ENCODE data around the gene JAZF1. TPM values are rescaled to one million over a fixed set of nuclear protein-coding genes. Genes with fewer than 3 reads are reported as not detected.

The JAZF1 gene
- total RNA-seq, 1 donor from 2014 or later, result 3.9 TPM

DNA sequence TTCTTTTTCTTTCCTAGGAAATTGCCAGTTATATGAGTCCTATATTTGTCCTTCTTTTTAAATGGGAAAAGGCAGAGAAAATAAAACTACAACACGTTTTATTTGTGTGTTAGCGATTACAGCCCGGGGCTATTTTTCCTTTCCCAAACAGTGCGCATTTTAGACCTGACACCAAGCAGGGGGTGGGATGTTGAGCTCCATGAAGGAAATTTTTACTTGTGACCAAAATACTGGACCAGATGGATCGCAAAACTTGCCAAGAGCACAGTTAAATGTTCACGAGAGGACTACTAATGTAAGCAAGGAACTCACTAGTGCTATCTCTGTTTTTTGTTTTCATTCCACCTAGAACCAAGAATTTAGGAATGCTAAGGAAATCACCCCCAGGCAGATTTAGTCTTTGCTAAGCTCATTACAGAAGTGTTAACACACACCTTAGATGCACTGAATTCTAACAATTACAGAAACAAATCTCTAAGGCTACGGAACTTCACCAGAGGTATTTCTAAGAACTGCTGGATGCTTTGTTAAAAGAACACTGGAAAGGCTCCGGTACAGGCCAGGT, 114.8 kb downstream of the JAZF1 start:
- no peaks in the 10 kb centered on the region for H3K9me3 Mint-ChIP-seq
- peaks cover 17% of the 10 kb centered on the region for H3K27me3 Mint-ChIP-seq (ENCODE audit: low read depth)
- no peaks in the 10 kb centered on the region for H3K36me3 Mint-ChIP-seq (ENCODE audit: low read depth)
- intact Hi-C loops (cut with micrococcal nuclease), result no loop called here
- no peak overlapping the region for H3K4me3 Mint-ChIP-seq (ENCODE audit: low read depth)
- no peaks in the 10 kb centered on the region for H3K4me1 Mint-ChIP-seq (ENCODE audit: low read depth)
- no peak for DNase-seq (ENCODE audit: low spot score)
- H3K27ac Mint-ChIP-seq, result no peak overlapping the region

DNA sequence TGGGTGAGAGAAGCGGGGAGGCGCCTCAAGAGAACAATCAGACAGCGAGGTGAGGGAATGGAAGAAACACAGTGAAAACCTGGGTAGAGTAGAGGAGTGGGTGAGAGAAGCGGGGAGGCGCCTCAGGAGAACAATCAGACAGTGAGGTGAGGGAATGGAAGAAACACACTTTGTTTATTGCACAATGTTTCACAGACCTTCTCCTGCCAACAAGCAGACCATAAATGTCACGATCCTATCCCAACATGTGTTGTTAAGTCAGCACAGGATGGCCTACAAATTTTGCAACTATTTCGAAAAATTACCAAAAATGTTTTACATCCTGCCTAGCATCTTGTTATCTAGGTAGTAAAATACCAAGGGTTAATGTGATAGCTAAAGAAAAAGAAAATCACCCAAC, 115.3 kb downstream of the JAZF1 start:
- H3K36me3 Mint-ChIP-seq (ENCODE audit: low read depth), result no peaks in the 10 kb centered on the region
- H3K27me3 Mint-ChIP-seq (ENCODE audit: low read depth), result peaks cover 19% of the 10 kb centered on the region
- intact Hi-C loops (cut with micrococcal nuclease), result no loop called here
- H3K9me3 Mint-ChIP-seq, result no peaks in the 10 kb centered on the region
- no peak overlapping the region for H3K4me3 Mint-ChIP-seq (ENCODE audit: low read depth)
- no peak overlapping the region for H3K27ac Mint-ChIP-seq
- DNase-seq (ENCODE audit: low spot score), result no peak
- no peaks in the 10 kb centered on the region for H3K4me1 Mint-ChIP-seq (ENCODE audit: low read depth)

DNA sequence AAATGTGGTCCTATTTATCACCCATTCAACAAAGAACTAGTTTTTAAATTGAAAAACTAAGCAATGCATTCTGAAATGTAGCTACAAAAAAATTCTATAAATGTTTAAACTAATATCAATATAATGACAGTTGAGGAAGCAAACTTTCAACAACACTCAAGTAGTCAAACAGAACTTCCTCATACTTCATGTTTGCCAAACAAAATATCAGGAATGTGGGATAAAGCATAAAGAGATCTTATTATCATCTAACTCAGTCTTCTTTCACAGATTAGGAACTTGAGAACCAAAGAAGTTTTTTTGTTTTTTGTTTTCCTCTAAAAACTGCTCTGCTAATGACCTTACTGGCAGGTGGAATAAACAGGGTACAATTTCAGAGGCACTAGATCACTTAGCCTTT, 116.2 kb downstream of the JAZF1 start:
- Mint-ChIP-seq H3K27me3 (ENCODE audit: low read depth) (peaks cover 24% of the 10 kb centered on the region), H3K36me3 (ENCODE audit: low read depth) (no peaks in the 10 kb centered on the region), H3K9me3 (no peaks in the 10 kb centered on the region), H3K4me1 (ENCODE audit: low read depth) (no peaks in the 10 kb centered on the region), H3K27ac (no peak overlapping the region), H3K4me3 (ENCODE audit: low read depth) (no peak overlapping the region)
- intact Hi-C loops (cut with micrococcal nuclease), result no loop called here
- DNase-seq (ENCODE audit: low spot score), result no peak

DNA sequence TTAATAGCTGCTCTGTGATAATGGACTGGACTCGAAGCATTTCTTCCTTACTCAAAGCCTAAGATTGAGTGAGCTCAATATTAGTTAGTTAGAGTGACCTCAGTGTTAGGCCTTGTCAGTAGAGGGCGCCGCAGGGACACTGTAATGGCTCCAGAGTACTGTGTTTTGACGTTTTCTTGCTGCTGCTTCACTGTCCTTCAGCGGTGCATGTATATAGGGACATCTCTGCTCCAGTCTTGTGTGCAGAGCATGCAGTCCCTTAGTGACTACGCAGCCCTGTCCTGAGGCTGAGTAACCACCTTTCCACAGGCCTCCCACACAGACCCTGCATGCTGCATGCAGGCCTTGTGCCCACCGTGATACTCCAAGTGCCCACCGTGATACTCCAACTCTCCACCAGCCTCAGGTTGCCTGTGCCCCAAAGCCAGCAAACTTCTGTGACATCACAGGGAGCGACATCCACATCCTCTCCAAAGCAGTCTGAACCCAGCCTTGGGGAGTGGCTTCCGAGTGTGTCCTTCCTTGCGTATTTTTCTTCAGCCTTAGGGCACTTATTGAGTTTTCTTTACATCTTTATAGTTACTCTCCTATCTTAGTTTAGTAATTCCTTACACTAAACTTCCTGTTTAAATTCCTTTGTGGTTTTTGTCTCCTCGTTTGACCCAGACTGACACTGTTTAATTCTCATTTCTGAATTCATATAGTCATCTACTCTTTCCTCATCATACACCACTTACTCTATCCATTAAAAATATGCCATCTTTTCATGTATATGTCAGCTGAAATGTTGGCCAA, 118.2 kb downstream of the JAZF1 start:
- H3K36me3 Mint-ChIP-seq (ENCODE audit: low read depth), result no peaks in the 10 kb centered on the region
- H3K4me3 Mint-ChIP-seq (ENCODE audit: low read depth), result no peak overlapping the region
- peaks cover 34% of the 10 kb centered on the region for H3K27me3 Mint-ChIP-seq (ENCODE audit: low read depth)
- H3K4me1 Mint-ChIP-seq (ENCODE audit: low read depth), result no peaks in the 10 kb centered on the region
- DNase-seq (ENCODE audit: low spot score), result peak; percentile 22
- intact Hi-C loops (cut with micrococcal nuclease), result loop anchor here (2.0 kb wide), 1 partner anchor 16 kb away; no protein-coding TSS in a partner anchor
- H3K27ac Mint-ChIP-seq, result no peak overlapping the region
- H3K9me3 Mint-ChIP-seq, result no peaks in the 10 kb centered on the region

DNA sequence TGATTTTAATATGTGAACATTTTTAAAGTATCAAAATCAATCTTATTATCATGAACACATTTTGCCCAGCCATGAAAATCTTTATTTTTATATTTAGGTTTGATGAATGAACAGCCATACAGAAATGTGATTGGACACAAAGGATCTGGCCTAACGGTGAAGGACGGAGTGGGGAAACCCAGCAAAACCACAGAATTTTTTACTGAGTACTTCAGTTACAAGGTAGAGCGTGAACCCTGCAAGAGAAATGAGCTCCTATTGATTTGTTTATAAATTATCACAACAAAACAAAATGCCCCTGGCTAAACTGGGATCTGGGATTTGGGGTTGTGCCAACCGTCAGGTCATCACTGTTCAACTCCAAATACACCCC, 118.8 kb downstream of the JAZF1 start:
- no peaks in the 10 kb centered on the region for H3K36me3 Mint-ChIP-seq (ENCODE audit: low read depth)
- DNase-seq (ENCODE audit: low spot score), result no peak
- H3K4me3 Mint-ChIP-seq (ENCODE audit: low read depth), result no peak overlapping the region
- intact Hi-C loops (cut with micrococcal nuclease), result loop anchor here (2.0 kb wide), 1 partner anchor 17 kb away; no protein-coding TSS in a partner anchor
- H3K27ac Mint-ChIP-seq, result no peak overlapping the region
- H3K4me1 Mint-ChIP-seq (ENCODE audit: low read depth), result no peaks in the 10 kb centered on the region
- peaks cover 34% of the 10 kb centered on the region for H3K27me3 Mint-ChIP-seq (ENCODE audit: low read depth)
- H3K9me3 Mint-ChIP-seq, result no peaks in the 10 kb centered on the region

DNA sequence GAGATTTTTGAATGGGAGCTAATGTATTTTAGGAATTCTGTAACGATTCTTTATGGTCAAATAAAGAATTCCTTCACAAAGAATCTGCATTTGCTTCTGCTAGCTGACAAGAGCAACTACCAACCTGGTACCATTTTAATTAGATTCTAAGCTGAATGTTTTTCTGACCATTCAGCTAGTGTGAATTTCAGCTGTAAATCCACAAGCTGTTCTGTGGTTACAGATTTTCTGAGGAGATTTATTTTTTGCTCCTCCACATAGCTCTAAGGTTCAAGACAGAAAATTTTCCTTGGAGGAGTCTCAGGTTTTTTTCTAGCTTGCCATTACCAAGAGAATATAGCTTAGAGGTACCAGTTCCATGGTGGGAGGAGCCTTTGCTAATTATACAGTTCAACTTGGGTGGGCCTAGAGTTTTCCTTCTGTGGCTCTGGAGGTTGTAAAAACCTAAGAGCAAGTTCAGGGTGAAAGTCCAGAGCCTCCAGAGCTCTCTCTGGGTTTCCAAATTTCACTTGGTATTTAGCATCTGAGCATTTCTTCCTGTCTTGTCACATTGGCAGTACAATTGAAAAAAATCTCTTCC, 120.1 kb downstream of the JAZF1 start:
- H3K9me3 Mint-ChIP-seq, result no peaks in the 10 kb centered on the region
- intact Hi-C loops (cut with micrococcal nuclease), result no loop called here
- no peak overlapping the region for H3K4me3 Mint-ChIP-seq (ENCODE audit: low read depth)

DNA sequence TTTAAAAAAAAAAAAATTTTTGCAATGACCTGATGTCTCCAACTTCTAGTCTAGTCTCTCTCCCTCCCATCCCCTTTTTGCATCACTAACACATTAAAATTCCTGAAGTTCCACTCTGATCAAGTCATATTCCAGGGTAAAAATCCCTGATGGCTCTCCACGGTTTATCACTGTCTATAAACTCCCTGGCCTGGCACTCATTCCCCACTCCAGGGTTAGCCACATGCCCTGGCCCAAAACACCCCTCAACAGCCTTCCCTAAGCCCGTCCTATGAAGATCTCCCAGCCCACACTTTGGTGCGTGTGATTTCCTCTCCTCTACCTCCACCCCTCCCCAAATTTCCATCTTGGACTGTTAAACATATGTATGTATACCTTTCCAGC, 125.4 kb downstream of the JAZF1 start:
- H3K27me3 Mint-ChIP-seq (ENCODE audit: low read depth), result peaks cover 39% of the 10 kb centered on the region
- DNase-seq (ENCODE audit: low spot score), result no peak
- no peaks in the 10 kb centered on the region for H3K4me1 Mint-ChIP-seq (ENCODE audit: low read depth)
- no peaks in the 10 kb centered on the region for H3K36me3 Mint-ChIP-seq (ENCODE audit: low read depth)
- no peaks in the 10 kb centered on the region for H3K9me3 Mint-ChIP-seq
- H3K27ac Mint-ChIP-seq, result no peak overlapping the region
- H3K4me3 Mint-ChIP-seq (ENCODE audit: low read depth), result no peak overlapping the region
- intact Hi-C loops (cut with micrococcal nuclease), result no loop called here

More for the DNA sequence above, 120.1 kb downstream of the JAZF1 start:
- H3K4me1 Mint-ChIP-seq (ENCODE audit: low read depth), result no peaks in the 10 kb centered on the region
- no peak overlapping the region for H3K27ac Mint-ChIP-seq
- H3K27me3 Mint-ChIP-seq (ENCODE audit: low read depth), result peaks cover 35% of the 10 kb centered on the region
- DNase-seq (ENCODE audit: low spot score), result no peak
- no peaks in the 10 kb centered on the region for H3K36me3 Mint-ChIP-seq (ENCODE audit: low read depth)

DNA sequence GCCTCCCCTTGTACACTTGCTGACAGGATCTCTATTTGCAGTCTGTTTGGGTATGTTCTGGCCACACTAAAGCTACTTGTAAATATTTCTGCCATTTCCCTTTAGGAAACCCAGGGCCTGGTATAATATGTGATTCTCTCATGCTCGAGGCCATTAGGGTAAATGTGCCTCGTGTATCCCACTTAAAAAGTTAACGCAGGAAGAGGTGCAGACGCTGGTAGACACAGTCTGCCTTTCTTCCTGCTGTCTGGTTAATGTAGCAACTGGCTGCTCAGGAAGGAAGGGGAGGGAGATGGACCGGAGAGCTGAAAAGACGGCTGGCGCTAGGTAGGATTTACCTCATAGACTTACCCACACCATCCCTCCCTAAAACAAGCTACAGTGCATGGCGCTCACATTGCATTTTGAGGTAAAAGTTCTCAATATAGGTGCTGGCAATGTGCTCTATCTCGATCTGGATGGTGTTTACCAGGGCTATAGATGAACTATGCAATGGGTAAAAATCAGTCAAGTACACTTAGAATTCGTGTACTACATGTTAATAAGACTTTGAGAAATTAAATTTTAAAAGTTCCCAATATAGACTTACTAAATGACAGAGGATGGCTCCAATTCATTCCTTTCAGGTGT, 125.9 kb downstream of the JAZF1 start:
- no peak for DNase-seq (ENCODE audit: low spot score)
- Mint-ChIP-seq H3K9me3 (no peaks in the 10 kb centered on the region), H3K27ac (no peak overlapping the region), H3K4me3 (ENCODE audit: low read depth) (no peak overlapping the region), H3K4me1 (ENCODE audit: low read depth) (no peaks in the 10 kb centered on the region), H3K36me3 (ENCODE audit: low read depth) (no peaks in the 10 kb centered on the region), H3K27me3 (ENCODE audit: low read depth) (peaks cover 36% of the 10 kb centered on the region)
- intact Hi-C loops (cut with micrococcal nuclease), result no loop called here

DNA sequence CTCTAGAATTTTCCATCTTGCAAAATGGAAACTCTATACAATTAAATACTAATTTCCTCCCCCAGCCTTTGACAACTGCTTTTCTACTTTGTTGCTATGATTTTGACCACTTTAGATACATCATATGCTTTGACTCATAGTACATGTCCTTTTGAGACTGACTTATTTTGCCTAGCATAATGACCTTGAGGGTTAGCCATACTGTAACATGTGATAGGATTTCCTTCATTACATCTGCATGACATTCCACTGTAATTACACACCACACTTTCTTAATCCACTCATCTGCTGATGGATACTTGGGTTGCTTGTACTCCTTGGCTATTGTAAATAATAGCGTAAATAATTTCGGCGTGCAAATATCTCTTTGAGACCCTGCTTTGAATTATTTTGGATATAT, 127.7 kb downstream of the JAZF1 start:
- Mint-ChIP-seq H3K36me3 (ENCODE audit: low read depth) (no peaks in the 10 kb centered on the region), H3K4me1 (ENCODE audit: low read depth) (no peaks in the 10 kb centered on the region), H3K9me3 (no peaks in the 10 kb centered on the region), H3K27me3 (ENCODE audit: low read depth) (peaks cover 31% of the 10 kb centered on the region), H3K27ac (no peak overlapping the region), H3K4me3 (ENCODE audit: low read depth) (no peak overlapping the region)
- intact Hi-C loops (cut with micrococcal nuclease), result no loop called here
- DNase-seq (ENCODE audit: low spot score), result no peak

DNA sequence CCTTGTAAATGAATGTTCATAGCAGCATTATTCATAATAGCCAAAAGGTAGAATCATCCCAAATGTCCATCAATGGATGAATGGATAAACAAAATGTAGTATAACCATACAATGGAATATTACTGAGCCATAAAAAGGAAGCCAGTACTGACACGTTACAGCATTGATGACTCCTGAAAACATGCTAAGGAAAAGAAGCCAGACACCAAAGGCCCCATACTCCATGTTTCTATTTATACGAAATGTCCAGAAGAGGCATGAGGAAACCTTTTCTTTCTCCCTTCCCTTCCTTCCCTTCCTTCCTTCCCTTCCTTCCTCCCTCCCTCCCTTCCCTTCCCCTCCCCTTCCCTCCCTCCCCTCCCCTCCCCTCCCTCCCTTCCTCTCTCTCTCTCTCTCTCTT, 131.9 kb downstream of the JAZF1 start:
- intact Hi-C loops (cut with micrococcal nuclease), result no loop called here
- H3K27me3 Mint-ChIP-seq (ENCODE audit: low read depth), result peaks cover 43% of the 10 kb centered on the region
- no peak for DNase-seq (ENCODE audit: low spot score)
- H3K36me3 Mint-ChIP-seq (ENCODE audit: low read depth), result no peaks in the 10 kb centered on the region
- H3K4me1 Mint-ChIP-seq (ENCODE audit: low read depth), result no peaks in the 10 kb centered on the region
- no peak overlapping the region for H3K4me3 Mint-ChIP-seq (ENCODE audit: low read depth)
- H3K9me3 Mint-ChIP-seq, result no peaks in the 10 kb centered on the region
- no peak overlapping the region for H3K27ac Mint-ChIP-seq

DNA sequence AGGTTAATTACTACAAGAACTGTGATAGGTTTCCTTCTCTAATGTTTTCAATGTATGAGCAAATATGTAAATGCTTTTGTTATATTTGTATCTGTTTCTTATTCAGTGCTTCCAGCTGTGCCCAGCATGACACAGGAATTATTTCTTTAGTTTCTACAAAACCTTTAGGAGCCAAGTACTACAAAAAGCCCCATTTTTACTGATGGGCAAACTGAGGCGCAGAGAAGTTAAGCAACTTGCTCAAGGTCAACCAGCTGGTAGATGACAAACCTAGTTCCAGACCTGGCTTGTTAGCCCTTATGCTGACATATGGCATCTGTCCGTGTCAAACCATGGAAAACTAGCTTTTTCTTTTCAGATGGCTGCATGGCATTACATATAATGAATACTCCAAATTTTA, 134.6 kb downstream of the JAZF1 start:
- Mint-ChIP-seq H3K36me3 (ENCODE audit: low read depth) (no peaks in the 10 kb centered on the region), H3K4me3 (ENCODE audit: low read depth) (no peak overlapping the region), H3K27ac (no peak overlapping the region), H3K27me3 (ENCODE audit: low read depth) (peaks cover 46% of the 10 kb centered on the region), H3K9me3 (peaks cover 5% of the 10 kb centered on the region), H3K4me1 (ENCODE audit: low read depth) (peaks cover 6% of the 10 kb centered on the region)
- no peak for DNase-seq (ENCODE audit: low spot score)
- intact Hi-C loops (cut with micrococcal nuclease), result no loop called here

DNA sequence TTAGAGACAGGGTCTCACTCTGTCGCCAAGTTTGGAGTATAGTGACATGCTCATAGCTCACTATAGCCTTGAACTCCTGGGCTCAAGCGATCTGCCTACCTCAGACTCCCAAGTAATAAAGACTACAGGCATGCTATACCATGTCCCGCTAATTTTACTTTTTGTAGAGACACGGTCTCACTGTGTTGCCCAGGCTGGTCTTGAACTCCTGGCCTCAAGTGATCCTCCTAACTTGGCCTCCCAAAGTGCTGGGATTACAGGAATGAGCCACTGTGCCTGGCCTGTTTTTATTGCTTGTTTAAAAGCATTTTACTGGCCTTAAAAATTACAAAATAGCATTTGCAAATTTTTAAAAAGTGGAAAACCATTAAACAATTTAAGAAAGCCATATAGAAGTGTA, 135.0 kb downstream of the JAZF1 start:
- H3K4me3 Mint-ChIP-seq (ENCODE audit: low read depth), result no peak overlapping the region
- H3K27ac Mint-ChIP-seq, result no peak overlapping the region
- H3K27me3 Mint-ChIP-seq (ENCODE audit: low read depth), result peaks cover 47% of the 10 kb centered on the region
- DNase-seq (ENCODE audit: low spot score), result no peak
- H3K4me1 Mint-ChIP-seq (ENCODE audit: low read depth), result peaks cover 10% of the 10 kb centered on the region
- intact Hi-C loops (cut with micrococcal nuclease), result no loop called here
- peaks cover 5% of the 10 kb centered on the region for H3K9me3 Mint-ChIP-seq
- no peaks in the 10 kb centered on the region for H3K36me3 Mint-ChIP-seq (ENCODE audit: low read depth)

DNA sequence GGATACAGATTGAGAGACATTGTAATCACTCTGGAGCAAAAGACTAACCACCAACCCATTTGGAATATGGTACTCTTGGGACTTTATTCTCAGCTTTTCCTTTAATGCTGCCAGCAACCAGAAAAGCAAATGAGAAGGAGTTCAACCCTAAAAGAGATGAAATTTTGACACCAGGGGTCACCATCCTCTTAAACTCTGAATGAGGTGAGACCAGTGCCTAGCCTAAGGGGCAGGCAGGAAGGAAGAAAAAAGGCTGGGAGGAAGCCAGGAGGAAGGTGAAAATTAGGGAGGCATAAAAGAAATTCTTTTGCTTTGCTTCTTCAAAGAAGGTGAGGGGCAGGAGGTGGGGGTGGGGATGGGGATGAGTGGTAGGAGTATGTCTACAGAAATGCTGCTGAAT, 135.8 kb downstream of the JAZF1 start:
- Mint-ChIP-seq H3K27me3 (ENCODE audit: low read depth) (peaks cover 53% of the 10 kb centered on the region), H3K9me3 (peaks cover 5% of the 10 kb centered on the region), H3K4me3 (ENCODE audit: low read depth) (no peak overlapping the region), H3K4me1 (ENCODE audit: low read depth) (peaks cover 10% of the 10 kb centered on the region), H3K36me3 (ENCODE audit: low read depth) (no peaks in the 10 kb centered on the region), H3K27ac (no peak overlapping the region)
- intact Hi-C loops (cut with micrococcal nuclease), result no loop called here
- no peak for DNase-seq (ENCODE audit: low spot score)
